ENCODE measurements around the gene DNAJB5.

Gene DNAJB5

GRCh38 chr9:34971146-34971811, 18.3 kb upstream of the DNAJB5 start:
- TF ChIP-seq GATA1 (IDR thresholded peaks at IDR 0.05; ENCODE audit: low read depth, low read length) (no peak), POLR2A (IDR thresholded peaks at IDR 0.05; ENCODE audit: low read length) (no peak)

GRCh38 chr9:34974664-34975063, 14.9 kb upstream of the DNAJB5 start:
- TF ChIP-seq POLR2A (IDR thresholded peaks at IDR 0.05; ENCODE audit: low read length) (no peak), GATA1 (IDR thresholded peaks at IDR 0.05; ENCODE audit: low read depth, low read length) (no peak)
- DNase-seq: no peak

More at GRCh38 chr9:34971146-34971811, 18.3 kb upstream of the DNAJB5 start:
- no peak for DNase-seq

DNA sequence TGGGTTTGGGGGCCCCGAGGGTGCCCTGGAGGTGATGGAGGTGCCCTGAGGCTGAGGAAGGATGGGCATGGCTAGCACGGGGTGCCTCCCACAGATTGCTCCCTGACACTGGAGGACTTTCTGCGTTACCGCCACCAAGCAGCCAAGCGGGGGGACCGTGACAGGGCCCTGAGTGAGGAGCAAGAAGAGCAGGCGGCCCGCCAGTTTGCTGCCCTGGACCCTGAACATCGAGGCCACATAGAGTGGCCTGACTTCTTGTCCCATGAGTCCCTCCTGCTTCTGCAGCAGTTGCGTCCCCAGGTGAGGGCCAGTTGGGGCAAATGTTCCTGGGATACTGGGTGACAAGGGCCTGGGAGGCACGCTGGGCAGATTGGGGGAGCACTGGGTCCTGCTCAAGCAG, 13.1 kb upstream of the DNAJB5 start:
- TF ChIP-seq POLR2A (IDR thresholded peaks at IDR 0.05; ENCODE audit: low read length) (no peak), GATA1 (IDR thresholded peaks at IDR 0.05; ENCODE audit: low read depth, low read length) (no peak)
- no peak for DNase-seq

DNA sequence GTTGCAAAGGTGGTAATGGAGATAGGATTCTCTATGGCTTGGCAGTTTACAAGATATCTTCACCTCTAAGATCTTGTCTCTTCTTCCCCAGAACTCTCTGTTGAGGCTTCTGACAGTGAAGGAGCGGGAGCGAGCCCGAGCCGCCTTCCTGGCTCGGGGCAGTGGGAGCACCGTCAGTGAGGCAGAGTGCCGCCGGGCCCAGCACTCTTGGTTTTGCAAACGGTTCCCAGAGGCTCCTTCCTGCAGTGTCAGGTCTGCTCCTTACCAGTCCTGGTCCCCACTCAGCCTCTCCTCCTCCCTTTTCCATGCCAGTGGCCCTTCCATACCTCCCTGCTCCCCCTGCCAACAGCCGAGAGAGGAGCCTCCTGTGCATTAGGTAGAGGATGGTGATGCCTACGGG, 12.6 kb upstream of the DNAJB5 start:
- no peak for DNase-seq
- TF ChIP-seq POLR2A (IDR thresholded peaks at IDR 0.05; ENCODE audit: low read length): no peak
- no peak for TF ChIP-seq GATA1 (IDR thresholded peaks at IDR 0.05; ENCODE audit: low read depth, low read length)

DNA sequence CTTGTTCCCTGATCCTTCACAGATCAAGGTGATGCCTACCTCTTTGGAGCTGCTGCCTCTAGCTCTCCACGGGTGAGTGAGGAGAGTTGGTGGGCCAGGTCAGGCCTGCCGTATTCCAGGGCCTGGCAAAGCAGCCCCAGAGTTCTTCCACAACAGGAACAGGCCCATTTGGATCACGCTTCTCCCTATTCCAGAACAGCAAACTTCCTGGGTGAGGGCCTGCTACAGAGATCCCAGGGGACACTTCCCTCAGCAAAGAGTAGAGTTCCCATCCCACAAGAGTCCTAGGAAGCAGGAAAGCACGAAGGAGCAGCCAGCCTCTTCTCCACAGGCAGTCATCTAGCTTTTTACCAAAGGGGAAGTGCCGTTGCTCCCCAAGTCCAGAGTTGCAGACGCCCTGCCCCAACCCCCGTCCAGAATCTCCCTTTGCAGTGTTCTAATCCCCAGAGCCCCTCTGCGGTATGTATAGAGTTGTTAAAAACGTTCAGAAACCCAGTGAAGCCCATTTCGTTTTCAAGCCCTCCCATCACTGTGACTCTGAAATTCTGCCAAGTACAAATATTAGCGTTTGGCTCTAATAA, 9.3 kb upstream of the DNAJB5 start:
- DNase-seq: no peak

DNA sequence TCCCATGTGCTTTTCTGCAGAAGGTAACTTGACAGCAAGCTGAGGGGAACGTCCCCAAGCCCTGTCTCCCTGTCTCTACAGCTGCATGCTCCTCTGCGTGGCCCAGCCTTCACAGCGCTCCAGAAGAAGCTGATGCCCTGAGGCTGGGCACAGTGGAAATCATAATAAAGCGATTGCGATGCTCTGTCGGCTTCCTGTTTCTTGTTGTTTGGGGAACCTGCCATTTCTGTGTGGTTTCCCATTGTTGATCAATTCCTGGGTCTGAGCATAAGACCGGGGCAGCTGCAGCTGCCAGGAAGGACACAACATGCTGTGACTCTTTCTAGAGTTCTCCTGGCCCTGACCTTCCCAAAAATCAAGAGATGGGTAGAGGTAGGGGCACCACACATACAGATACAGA, 7.2 kb upstream of the DNAJB5 start:
- TF ChIP-seq GATA1 (IDR thresholded peaks at IDR 0.05; ENCODE audit: low read depth, low read length) (no peak), POLR2A (IDR thresholded peaks at IDR 0.05; ENCODE audit: low read length) (no peak)
- no peak for DNase-seq

More for the DNA sequence above, 9.3 kb upstream of the DNAJB5 start:
- TF ChIP-seq POLR2A (IDR thresholded peaks at IDR 0.05; ENCODE audit: low read length): no peak
- TF ChIP-seq GATA1 (IDR thresholded peaks at IDR 0.05; ENCODE audit: low read depth, low read length): no peak

- DNase-seq: no peak
Observed at GRCh38 chr9:34983209-34983608, 6.3 kb upstream of the DNAJB5 start.

GRCh38 chr9:34984049-34984448, 5.5 kb upstream of the DNAJB5 start:
- peak; percentile 17 to 30 for DNase-seq
- TF ChIP-seq GATA1 (IDR thresholded peaks at IDR 0.05; ENCODE audit: low read depth, low read length) (no peak), POLR2A (IDR thresholded peaks at IDR 0.05; ENCODE audit: low read length) (no peak)

More at GRCh38 chr9:34983209-34983608, 6.3 kb upstream of the DNAJB5 start:
- TF ChIP-seq GATA1 (IDR thresholded peaks at IDR 0.05; ENCODE audit: low read depth, low read length): no peak
- no peak for TF ChIP-seq POLR2A (IDR thresholded peaks at IDR 0.05; ENCODE audit: low read length)

DNA sequence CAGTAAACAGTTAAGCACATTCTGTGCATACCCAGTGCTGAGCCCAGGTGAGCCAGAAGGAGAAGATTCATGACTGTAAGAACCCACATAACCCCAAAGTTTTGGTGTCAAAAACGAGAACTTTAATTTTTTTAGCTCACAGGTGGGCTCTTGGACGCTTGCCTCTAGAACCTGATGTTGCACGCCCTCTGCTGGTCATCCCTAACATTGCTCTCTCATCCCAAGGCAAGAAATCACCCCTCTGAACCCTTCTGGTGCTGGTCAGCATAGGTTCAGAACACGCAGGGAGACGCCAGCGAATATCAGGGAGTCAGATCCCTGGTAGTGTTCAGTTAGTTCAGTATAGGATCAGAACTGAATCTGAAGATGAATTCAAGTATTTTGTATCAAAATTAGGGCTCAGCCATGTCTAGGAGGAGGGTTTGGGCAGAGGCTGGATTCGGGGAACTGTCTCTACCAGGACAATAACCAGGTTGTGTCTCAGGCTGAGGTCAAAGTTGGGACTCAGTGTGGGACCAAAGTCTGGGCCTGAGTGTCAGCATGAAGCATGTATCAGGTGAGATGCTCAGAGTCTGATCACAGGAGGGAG, 4.1 kb upstream of the DNAJB5 start:
- DNase-seq: peak; percentile 60 to 82
- TF ChIP-seq GATA1 (IDR thresholded peaks at IDR 0.05; ENCODE audit: low read depth, low read length) (no peak), POLR2A (IDR thresholded peaks at IDR 0.05; ENCODE audit: low read length) (no peak)

DNA sequence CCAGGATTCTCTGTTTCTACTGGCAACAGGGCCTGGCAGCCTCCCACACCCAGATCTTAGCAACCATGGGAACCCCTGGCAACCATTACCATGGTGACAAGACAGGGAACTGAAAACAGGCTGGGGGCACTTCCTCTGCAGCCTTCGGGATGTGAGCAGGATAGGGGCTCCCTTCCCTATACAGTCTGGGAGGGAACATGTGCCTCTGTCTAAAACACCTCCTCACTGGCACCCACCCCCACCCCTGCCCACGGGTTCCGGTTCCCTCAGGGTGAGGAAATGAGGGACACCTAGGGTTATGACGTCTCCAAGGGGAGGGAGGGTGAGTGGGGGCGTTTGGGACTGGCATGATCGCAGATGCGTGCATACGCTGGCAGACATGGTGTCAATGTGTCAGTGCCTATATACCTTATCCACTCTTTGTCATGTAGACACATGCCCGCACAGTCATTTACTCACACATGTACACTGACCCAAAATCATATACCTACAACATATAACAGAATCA, 3.0 kb upstream of the DNAJB5 start:
- no peak for DNase-seq
- TF ChIP-seq GATA1 (IDR thresholded peaks at IDR 0.05; ENCODE audit: low read depth, low read length): no peak
- TF ChIP-seq POLR2A (IDR thresholded peaks at IDR 0.05; ENCODE audit: low read length): no peak

DNA sequence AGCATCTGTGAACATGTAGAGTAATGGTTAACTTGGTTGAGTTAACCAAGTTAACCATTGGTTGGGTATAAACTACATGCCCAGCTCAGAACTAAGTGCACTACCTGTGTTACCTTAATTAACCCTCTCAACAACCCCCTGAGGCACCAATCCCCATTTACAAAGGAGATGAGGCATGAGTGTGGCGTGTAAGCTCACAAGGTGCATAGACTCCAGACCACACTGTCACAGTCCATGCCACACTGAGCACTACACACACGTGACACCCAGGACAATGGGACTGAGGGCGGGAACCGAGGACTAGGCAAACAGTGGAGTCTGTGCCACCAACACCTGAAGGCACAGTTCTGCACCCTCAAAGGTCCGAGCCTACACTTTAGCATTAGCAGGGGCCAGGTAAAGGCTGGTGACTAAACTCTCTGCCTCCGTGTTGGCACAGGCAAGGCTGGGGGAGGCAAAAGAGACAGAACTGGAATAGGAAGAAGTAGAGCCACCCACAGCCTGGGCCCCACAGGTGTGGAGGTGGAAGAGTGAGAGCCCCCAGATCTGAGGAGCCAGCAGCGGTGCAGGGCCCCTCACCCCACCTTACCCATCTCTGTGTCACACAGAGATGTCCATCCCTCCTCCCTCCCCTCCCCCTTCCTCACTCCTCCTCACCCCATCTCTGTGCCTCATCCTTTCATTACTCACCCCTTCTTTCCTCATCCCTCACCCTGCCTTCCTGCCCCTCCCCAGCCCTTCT, 2.2 kb upstream of the DNAJB5 start:
- DNase-seq: no peak
- TF ChIP-seq POLR2A (IDR thresholded peaks at IDR 0.05; ENCODE audit: low read length): no peak
- no peak for TF ChIP-seq GATA1 (IDR thresholded peaks at IDR 0.05; ENCODE audit: low read depth, low read length)

DNA sequence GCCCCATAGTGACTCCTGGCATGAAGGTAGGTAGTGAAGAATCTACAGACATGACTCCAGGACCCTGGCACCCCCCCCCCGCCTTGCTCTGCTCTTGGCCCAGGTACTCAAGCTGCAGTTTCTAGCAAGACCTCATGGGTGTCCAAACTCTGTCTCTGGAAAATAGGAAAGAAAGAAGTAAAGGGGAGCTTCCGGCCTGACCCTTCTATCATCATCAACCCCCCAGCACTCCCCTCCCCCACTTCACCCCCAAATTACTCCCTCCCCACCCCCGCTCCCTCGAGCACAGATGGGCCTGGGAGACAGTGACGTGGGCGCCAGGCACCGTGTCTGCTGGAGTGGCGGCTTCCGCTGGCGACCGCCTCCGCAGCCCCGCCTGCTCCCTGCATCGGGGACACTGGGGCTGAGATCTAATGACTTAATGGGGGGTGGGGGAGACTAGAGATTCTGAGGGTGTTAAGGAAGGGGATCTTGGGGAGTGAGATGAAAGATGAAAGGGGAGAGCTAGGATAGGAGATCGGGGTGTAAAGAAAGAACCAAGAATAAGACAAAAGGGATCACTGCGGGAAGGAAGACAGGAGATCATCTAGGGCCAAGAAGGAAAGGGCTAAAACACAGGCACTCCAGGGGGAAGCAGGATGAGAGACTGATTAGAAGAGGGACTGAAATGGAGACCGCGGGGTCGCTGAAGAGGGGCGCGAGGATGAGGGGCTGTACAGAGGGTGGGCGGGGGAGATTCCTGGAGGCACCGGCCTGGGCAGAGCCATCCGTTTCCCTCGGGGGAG, 1.1 kb upstream of the DNAJB5 start:
- DNase-seq: no peak
- TF ChIP-seq GATA1 (IDR thresholded peaks at IDR 0.05; ENCODE audit: low read depth, low read length) (no peak), POLR2A (IDR thresholded peaks at IDR 0.05; ENCODE audit: low read length) (no peak)

GRCh38 chr9:34989946-34990635, 546 bp downstream of the DNAJB5 start:
- peak in 1 of 2 experiments; percentile 48 for DNase-seq
- TF ChIP-seq POLR2A (IDR thresholded peaks at IDR 0.05; ENCODE audit: low read length): no peak
- no peak for TF ChIP-seq GATA1 (IDR thresholded peaks at IDR 0.05; ENCODE audit: low read depth, low read length)

All from erythroblast (primary cell).